Right lobe of liver (tissue), 4 donors: ENCODE data around the gene WDR20.

Experiments
- CTCF ChIP-seq, 4 donors: fragments of 200-600 bp in 3 of 4; fragments of 450-650 bp in 1 of 4; IDR thresholded peaks; one replicate each; pipeline versions ENCODE4 v1.5.1 to v1.8.0; 2016 to 2022; ENCODE audit warnings: antibody characterized with exemption in 4 of 4, mild to moderate bottlenecking in 2 of 4
- POLR2A ChIP-seq: fragments of 450-650 bp; IDR thresholded peaks from one replicate; pipeline ENCODE4 v1.6.1; 2017; ENCODE audit warnings: antibody characterized with exemption, mild to moderate bottlenecking
- donor health status: DM: no; HTN: no; CAD: no.
- donor health status: DM: no; HTN: no; CAD: no.
- donor health status: DM: no; HTN: yes; CAD: no.

GRCh38 chr14:102208741-102209140 is 69.0 kb downstream of the WDR20 start:
- no peak for TF ChIP-seq CTCF (IDR thresholded peaks at IDR 0.05)
- TF ChIP-seq POLR2A: no peak
